ENCODE measurements around the gene PGAM2. TPM values are rescaled to one million over a fixed set of nuclear protein-coding genes. Genes with fewer than 3 reads are reported as not detected.

PGAM2 gene
- total and polyA plus RNA-seq, 2 experiments from 2014 or later, result not detected

DNA sequence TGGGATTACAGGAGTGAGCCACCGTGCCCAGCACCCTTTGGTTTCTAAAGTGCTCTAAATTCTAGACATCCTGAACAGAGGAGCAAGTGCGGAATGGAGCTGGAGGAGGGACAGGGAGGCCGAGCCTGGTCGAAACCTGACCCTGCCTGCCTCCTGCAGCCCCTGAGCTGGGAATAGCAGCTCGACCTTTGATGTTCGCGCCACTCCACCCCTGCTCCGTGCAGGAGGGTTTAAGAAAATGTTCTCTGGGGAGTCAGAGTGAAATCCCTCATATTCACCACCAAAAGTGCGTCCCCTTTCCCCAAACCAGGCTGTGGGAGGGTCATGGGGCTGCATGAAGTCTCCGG, 1.8 kb downstream of the PGAM2 start:
- no peak for DNase-seq
- H3K36me3 ChIP-seq (ENCODE audit: low read depth), result peaks cover 13% of the 10 kb centered on the region; the same call in 1 of the 2 replicates
- no peak for TF ChIP-seq EZH2phosphoT487 (IDR thresholded peaks at IDR 0.05; ENCODE audit: insufficient read depth, low read depth)
- no peak for TF ChIP-seq EZH2 (IDR thresholded peaks at IDR 0.05; ENCODE audit: insufficient read depth, poor library complexity, severe bottlenecking)
- in situ Hi-C loops (cut with MboI), result no loop called here
- no peak overlapping the region for H3K9ac ChIP-seq
- H3K27ac ChIP-seq, result no peak overlapping the region
- H3K9me3 ChIP-seq (ENCODE audit: low read depth), result no peaks in the 10 kb centered on the region
- peaks cover 3% of the 10 kb centered on the region; the same call in 1 of the 2 replicates for H3F3A ChIP-seq (ENCODE audit: insufficient read depth)
- H4K20me1 ChIP-seq (ENCODE audit: insufficient read depth), result no peaks in the 10 kb centered on the region
- H3K27me3 ChIP-seq (replicated peaks; ENCODE audit: insufficient read depth), result no peaks in the 10 kb centered on the region
- no peaks in the 10 kb centered on the region for H3K4me1 ChIP-seq (ENCODE audit: insufficient read depth)
- no peak overlapping the region for H3K4me3 ChIP-seq
- WGBS, 2 experiments (ENCODE audit: low coverage in 1 of 2, low lambda C conversion rate in 2 of 2, missing lambda C conversion rate in 2 of 2), result 22 to 23% methylated on average over 10 of the region's 10 CpGs
- H2AFZ ChIP-seq, result no peak overlapping the region
- H3K9me2 ChIP-seq (ENCODE audit: insufficient read depth), result no peaks in the 10 kb centered on the region
- no peaks in the 10 kb centered on the region for H3K79me2 ChIP-seq (ENCODE audit: insufficient read depth)
- H3K4me2 ChIP-seq (ENCODE audit: unreplicated experiment), result no peak overlapping the region

DNA sequence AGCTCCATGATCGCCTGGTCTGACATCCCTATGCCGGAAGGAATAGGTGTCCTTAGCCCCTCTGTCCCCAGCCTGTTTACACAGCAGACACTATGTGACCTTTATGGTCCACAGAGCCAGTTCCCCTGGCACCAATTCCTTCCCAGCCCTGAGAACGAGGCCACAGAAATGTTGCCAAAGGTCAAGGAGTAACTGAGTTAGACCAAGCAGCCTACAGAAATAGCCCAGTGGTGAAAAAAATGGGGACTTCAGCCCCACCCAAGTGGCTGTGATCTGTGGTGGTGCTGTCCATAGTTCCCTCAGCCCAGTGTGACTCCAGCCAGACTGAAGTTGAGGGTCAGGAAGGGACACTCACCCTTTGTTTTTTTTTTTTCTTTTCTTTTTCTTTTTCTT, 2.5 kb downstream of the PGAM2 start:
- Histone ChIP-seq H2AFZ (no peak overlapping the region), H3K27me3 (replicated peaks; ENCODE audit: insufficient read depth) (no peaks in the 10 kb centered on the region), H3K9ac (no peak overlapping the region), H3K27ac (no peak overlapping the region), H3K9me3 (ENCODE audit: low read depth) (no peaks in the 10 kb centered on the region), H3K79me2 (ENCODE audit: insufficient read depth) (no peaks in the 10 kb centered on the region), H3K4me1 (ENCODE audit: insufficient read depth) (no peaks in the 10 kb centered on the region), H3F3A (ENCODE audit: insufficient read depth) (no peaks in the 10 kb centered on the region), H3K4me2 (ENCODE audit: unreplicated experiment) (no peak overlapping the region), H3K9me2 (ENCODE audit: insufficient read depth) (no peaks in the 10 kb centered on the region), H3K36me3 (ENCODE audit: low read depth) (peaks cover 13% of the 10 kb centered on the region; the same call in 1 of the 2 replicates), H4K20me1 (ENCODE audit: insufficient read depth) (no peaks in the 10 kb centered on the region), H3K4me3 (no peak overlapping the region)
- in situ Hi-C loops (cut with MboI), result no loop called here
- TF ChIP-seq EZH2 (IDR thresholded peaks at IDR 0.05; ENCODE audit: insufficient read depth, poor library complexity, severe bottlenecking) (no peak), EZH2phosphoT487 (IDR thresholded peaks at IDR 0.05; ENCODE audit: insufficient read depth, low read depth) (no peak)
- 65 to 76% methylated on average over 3 of the region's 3 CpGs for WGBS, 2 experiments (ENCODE audit: low coverage in 1 of 2, low lambda C conversion rate in 2 of 2, missing lambda C conversion rate in 2 of 2)
- no peak for DNase-seq

- H4K20me1 ChIP-seq (ENCODE audit: insufficient read depth), result no peaks in the 10 kb centered on the region
- H3K9ac ChIP-seq, result no peak overlapping the region
- WGBS, 2 experiments (ENCODE audit: low coverage in 1 of 2, low lambda C conversion rate in 2 of 2, missing lambda C conversion rate in 2 of 2), result 83% methylated on average over 11 of the region's 11 CpGs
- in situ Hi-C loops (cut with MboI), result no loop called here
- peaks cover 16% of the 10 kb centered on the region; the same call in 1 of the 2 replicates for H3K36me3 ChIP-seq (ENCODE audit: low read depth)
- no peaks in the 10 kb centered on the region for H3K9me2 ChIP-seq (ENCODE audit: insufficient read depth)
- 0 out of 2 replicates have a peak, but pooled peaks cover 2% of the 10 kb centered on the region for H3K79me2 ChIP-seq (ENCODE audit: insufficient read depth)
- H3K4me3 ChIP-seq, result no peak overlapping the region
- no peak for DNase-seq
- H3K27ac ChIP-seq, result no peak overlapping the region
- H2AFZ ChIP-seq, result no peak overlapping the region
- TF ChIP-seq EZH2 (IDR thresholded peaks at IDR 0.05; ENCODE audit: insufficient read depth, poor library complexity, severe bottlenecking) (no peak), EZH2phosphoT487 (IDR thresholded peaks at IDR 0.05; ENCODE audit: insufficient read depth, low read depth) (no peak)
- no peaks in the 10 kb centered on the region for H3K4me1 ChIP-seq (ENCODE audit: insufficient read depth)
- no peaks in the 10 kb centered on the region for H3K9me3 ChIP-seq (ENCODE audit: low read depth)
- H3F3A ChIP-seq (ENCODE audit: insufficient read depth), result no peaks in the 10 kb centered on the region
- H3K4me2 ChIP-seq (ENCODE audit: unreplicated experiment), result no peak overlapping the region
- no peaks in the 10 kb centered on the region for H3K27me3 ChIP-seq (replicated peaks; ENCODE audit: insufficient read depth)
Observed at GRCh38 chr7:44062180-44062902, 3.0 kb downstream of the PGAM2 start.

DNA sequence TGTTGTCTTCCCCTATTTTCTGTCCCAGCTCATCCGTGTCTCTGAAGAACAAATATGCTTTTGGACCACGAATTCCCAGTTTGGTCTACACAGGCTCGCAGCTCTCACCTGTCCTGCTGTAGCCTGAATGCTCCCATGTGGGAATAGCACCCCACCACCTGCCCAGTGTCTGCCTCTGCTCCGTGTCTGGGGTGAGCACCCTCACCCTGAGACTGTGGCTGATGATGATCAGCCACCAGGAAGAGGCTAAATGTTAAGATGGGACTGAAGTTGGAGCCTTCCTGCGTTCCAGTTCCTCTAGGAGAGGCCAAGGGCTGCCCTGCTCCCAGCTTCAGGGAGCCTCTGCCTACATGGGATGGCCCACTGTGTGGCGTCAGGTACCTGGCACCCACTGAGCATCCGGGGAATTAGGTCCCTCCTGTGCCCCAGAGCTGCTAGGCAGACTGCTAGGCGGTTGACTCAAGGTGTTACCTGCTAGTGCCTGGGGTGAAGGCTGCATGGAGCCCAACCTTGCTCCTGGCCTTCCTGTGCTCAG, 3.7 kb downstream of the PGAM2 start:
- no peak overlapping the region for H3K27ac ChIP-seq
- TF ChIP-seq EZH2phosphoT487 (IDR thresholded peaks at IDR 0.05; ENCODE audit: insufficient read depth, low read depth), result no peak
- TF ChIP-seq EZH2 (IDR thresholded peaks at IDR 0.05; ENCODE audit: insufficient read depth, poor library complexity, severe bottlenecking), result no peak
- H3K36me3 ChIP-seq (ENCODE audit: low read depth), result peaks cover 18% of the 10 kb centered on the region; the same call in 1 of the 2 replicates
- H4K20me1 ChIP-seq (ENCODE audit: insufficient read depth), result no peaks in the 10 kb centered on the region
- H3K79me2 ChIP-seq (ENCODE audit: insufficient read depth), result peaks cover 8% of the 10 kb centered on the region; the same call in 1 of the 2 replicates
- in situ Hi-C loops (cut with MboI), result no loop called here
- H3K9ac ChIP-seq, result no peak overlapping the region
- DNase-seq, result no peak
- H3K4me2 ChIP-seq (ENCODE audit: unreplicated experiment), result no peak overlapping the region
- no peak overlapping the region for H3K4me3 ChIP-seq
- H2AFZ ChIP-seq, result no peak overlapping the region
- 78 to 79% methylated on average over 8 of the region's 8 CpGs for WGBS, 2 experiments (ENCODE audit: low coverage in 1 of 2, low lambda C conversion rate in 2 of 2, missing lambda C conversion rate in 2 of 2)
- H3F3A ChIP-seq (ENCODE audit: insufficient read depth), result no peaks in the 10 kb centered on the region
- H3K4me1 ChIP-seq (ENCODE audit: insufficient read depth), result no peaks in the 10 kb centered on the region
- H3K9me2 ChIP-seq (ENCODE audit: insufficient read depth), result no peaks in the 10 kb centered on the region
- no peaks in the 10 kb centered on the region for H3K9me3 ChIP-seq (ENCODE audit: low read depth)
- no peaks in the 10 kb centered on the region for H3K27me3 ChIP-seq (replicated peaks; ENCODE audit: insufficient read depth)
